ENCODE results near the gene BAG5.
"Not testable (repeated sequence)": the region's sequence is repeated elsewhere in the genome, so short reads cannot be mapped to it uniquely, and the experiment has no call there.

BAG5 gene

DNA sequence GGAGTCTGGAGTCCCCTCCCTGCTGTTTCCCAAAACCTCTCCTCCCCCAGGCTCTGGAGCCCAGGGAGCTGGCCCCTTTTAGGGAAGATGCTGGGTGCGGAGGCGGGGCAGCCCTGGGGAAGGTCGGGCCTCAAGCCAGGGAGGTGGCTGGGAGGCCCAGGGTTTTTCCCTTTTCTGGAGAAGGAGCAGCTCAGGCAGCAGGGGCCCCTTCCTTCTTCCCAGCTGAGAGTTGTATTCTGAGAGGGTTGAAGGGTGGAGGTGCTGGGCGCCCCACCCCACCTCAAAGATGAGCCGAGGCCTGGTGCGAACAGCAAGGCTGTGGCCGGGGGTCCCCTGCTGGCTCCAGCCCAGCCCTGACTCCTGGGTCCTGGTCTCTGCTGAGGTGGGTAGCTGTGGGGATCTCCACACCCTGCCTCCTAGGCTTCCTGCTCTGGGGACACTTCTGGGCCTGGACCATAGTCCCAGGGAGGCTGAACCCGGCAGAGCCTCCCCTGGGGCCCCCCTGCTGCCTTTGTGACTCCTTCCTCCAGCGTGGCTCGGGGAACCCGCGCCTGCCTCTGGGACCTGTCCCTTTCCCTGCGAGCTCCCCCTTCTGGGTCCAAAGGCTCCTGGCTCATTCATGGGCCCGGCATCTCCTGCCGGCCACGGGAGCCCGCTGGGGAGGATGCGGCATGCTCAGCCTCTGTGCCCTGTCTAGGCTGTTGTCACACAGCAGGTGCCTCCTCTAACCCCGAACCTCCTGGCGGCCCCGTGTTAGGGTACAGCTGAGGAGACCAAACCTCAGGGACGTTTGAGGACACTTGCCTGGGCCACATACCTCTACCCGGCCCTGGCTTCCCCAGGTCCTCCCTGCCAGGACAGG lies 29.1 kb downstream of the BAG5 start:
- no peak for DNase-seq

DNA sequence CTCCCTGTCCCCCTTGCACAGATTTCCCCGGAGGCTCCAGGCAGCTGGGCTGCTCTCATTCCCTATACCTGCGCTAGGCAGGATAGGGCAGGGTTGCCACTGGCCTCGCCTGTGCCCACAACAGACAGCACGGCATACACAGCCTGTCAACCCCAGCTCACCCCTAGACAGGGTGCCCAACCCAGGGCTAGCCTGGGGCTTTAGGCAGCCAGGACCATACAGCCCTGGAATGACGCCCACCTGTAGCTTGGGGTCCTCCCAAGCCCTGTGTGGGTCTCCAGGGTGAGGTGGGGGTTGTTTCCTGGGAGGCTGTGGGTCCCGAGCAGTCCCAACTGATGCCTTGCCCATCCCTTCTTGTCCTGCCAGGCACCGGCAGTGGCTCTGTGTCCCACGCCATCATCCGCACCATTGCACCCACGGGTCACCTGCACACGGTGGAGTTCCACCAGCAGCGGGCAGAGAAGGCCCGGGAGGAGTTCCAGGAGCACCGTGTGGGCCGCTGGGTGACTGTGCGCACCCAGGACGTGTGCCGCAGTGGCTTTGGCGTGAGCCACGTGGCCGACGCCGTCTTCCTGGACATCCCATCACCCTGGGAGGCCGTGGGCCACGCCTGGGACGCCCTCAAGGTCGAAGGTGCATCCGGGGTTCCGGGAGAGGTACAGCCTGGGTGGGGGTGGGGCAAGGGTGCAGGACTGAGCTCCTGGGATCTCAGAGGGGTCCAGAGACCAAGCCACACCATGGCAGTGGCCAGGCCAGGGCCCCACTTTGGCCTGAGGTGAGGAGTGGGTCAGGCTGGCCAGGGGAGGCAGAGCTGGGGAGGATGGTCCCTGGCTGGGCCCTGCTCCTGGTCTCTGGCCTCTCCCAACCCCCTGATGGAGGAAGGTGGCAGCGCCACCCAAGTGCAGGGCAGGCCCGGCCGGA lies 30.0 kb downstream of the BAG5 start:
- DNase-seq = no peak

DNA sequence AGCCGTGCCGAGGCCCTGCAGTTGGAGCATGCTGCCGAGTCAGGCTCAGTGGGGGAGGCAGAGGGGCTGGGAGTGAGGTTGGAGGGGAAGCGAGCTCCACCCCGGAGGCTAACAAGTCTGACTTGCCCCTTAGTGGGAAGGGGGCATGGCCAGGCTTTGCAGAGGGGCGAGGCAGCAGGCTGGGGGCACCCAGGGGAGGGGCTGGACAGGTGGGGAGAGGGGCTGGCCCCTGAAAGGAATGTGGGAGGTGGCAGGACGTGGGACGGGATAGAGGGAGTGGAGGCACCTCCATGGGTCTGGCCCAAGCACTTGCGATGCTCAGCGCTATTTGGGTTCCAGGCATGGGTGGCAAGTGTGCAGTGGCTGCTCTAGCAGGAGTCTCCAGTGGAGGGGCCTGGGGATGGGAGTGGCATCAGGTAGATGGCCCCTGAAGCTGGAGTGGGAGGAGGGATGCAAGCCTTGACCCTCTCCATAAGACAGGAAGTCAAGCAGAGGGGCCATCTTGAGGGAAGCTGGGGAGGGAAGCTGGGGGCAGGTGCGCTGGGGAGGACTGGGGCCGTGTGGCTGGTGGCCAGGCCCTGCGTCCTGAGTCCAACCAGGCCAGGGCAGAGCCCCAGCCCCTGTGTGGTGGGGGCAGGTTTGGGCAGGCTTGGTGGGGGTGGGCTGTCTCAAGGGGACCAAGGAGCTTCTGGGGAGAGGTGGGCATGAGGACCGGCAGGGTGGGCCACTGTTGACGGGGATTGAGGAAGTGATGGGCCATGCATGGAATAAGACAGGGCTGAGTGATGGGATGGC lies 30.8 kb downstream of the BAG5 start:
- no peak for DNase-seq

DNA sequence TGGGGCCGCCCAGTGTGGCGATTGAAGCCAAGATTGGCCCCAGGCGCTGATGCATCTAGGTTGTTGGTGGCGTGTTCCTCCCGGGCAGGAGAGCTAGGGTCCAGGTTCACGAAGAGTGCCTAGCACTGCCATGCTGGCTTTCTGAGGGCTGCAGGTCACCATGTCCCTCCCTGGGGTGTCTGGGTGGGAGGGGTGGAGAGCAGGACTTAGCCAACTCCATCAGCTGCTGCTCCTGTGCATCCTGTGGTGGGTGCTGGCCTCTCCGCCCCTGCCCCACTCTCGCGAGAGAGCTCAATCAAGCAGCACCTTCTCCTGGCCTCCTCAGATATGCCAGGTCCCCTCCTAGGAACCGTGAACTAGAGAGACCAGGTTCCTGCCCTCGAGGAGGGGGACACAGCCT lies 31.6 kb downstream of the BAG5 start:
- no peak for DNase-seq

DNA sequence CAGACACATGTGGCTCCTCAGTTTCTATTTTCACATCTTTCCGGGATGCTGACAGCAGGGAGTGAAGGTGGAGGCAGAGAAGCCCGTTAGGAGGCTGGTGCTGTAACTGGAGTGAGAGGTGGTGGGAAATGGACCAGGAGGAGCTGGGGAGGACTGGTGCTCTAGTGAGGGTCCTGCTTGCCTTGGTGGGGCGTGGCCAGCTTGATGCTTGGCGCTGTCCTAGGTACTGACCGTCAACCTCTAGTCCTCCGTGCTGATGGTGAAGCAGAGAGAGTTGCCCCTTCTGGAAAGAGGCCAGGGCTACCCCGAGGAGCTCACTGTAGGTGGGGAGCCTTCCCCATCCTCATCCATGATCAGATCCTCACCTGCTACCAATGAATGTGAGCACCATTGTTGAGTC lies 32.1 kb downstream of the BAG5 start:
- DNase-seq = no peak

DNA sequence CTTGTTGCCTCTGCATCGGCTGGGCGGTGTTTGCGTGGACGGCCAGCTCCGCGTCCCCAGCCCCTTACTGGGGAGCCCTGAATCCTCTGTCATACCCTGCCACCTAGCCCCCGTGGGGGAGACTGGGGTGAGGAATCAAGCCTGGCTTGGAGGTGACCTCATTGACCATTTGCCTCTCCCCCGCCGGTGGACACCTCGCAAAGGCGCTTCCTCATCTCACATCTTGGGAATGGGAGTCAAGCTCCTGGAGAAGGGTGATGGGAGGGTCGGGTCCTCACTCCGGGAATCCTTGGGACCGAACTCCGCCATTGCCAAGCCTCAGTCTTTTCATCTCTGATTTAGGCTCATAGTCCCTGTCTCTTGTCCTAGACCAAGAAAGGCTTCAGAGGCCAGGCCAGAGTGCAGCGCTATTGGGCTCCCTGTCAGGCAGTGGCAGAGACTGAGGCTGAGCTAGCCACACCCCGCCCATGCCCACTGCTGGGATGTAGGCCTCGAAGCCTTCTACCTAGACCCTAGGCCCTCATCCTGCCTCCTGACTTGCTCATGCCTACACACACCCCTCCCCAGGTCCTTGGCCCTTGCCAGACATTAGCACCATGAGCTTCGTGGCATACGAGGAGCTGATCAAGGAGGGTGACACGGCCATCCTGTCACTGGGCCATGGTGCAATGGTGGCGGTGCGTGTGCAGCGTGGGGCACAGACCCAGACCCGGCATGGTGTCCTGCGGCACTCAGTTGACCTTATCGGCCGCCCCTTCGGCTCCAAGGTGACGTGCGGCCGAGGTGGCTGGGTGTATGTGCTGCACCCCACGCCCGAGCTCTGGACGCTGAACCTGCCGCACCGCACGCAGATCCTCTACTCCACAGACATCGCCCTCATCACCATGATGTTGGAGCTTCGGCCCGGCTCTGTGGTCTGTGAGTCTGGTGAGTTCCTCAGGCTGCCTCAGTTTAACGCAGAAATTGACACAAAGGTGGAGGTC lies 32.8 kb downstream of the BAG5 start:
- no peak for DNase-seq

DNA sequence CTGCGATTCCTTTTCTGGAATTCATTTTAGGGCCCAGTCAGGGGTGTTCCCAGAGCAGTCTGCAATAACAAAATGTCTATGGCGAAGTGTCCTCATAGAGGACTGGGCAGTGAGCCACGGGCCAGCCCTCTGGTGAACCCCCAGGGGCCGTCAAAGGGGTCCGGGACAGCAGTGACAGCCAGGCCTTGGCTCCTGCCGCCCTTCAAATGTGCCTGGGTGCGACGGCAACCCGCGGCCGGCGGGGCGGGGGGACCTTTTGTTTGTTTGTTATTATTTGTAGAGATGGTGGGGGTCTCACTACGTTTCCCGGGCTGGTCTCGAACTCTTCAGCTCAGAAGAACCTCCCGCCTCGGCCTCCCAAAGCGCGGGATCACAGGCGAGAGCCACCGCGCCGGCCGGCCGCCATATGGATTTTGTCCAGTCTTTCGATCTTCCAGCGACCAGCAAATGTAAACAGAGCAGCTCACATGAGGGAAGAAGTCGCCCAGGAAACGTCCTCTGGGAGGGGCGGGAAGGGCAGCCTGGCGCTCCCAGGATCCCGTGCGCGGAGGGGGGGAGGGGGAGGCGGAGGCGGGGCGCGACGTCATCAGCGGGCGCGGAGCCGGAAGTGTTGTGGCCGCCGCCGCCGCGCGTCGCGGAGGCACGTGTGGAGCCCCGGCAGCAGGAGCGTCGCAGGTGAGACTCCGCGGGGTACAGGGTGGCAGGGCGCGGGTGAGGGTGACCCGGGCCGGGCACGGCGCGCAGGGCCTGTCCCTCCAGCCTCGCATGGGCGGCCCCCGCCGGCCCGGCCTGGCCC lies 33.7 kb downstream of the BAG5 start, which contains the start of gene TRMT61A:
TSS of gene TRMT61A (plus strand) at position 610 of the 796 bp plus-strand sequence. CDS start 783 bp downstream, outside the sequence.
- peak; percentile 66 for DNase-seq

DNA sequence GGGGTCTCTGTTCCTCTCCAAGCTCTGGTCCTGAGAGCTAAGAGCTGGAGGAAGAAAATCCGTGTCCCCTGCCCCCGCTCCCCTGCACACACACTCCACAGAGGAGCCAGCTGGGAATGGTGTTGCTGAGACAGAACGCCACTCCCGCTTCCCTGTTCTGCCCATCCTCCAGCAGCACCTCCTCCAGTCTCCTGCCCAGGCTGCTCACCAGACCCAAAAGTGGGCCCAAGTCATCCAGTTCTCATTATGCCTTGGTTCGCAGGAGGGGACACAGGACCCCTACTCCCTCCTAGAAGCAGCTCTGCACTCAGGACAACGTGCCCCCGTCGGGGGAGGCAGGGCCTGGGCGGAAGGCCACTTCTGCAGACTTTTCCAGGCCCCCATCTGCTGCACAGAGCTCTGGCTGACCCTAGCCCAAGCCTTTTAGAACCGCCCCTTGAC lies 34.3 kb downstream of the BAG5 start:
- no peak for DNase-seq

DNA sequence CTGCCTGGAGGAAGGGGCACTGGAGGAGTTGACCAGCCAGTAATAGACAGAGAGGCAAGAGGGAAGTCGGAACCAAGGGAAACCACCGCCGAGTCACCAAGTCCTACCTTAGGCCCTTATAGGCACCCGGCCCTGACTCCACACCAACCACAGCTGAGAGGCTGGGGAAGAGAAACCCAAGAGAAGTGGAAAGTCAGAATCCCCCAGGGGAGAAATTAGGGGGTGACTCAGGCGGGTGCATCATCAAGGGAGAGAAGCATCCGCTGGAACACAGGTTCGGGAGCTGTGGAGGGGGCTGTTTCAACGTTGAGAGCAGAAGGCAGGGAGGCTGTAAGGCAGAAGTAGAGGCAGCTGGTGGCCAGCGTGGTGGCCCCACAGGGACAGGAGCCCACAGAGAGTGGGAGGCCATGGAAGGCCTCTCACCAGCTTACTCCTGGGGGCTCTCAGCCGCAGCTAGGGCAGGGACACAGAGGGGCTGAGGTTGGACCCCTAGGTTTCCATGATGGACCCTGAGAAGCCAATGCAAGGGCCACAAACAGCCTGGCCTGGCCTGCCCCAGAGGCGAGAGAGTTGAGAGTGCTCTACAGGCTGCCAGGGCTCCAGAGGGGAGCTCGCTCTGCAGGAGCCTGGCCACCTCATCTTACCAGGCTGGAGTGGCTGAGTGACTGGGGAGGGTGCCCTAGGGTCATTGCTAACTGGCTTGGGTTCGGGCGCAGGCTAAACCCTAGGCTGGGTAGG lies 34.9 kb downstream of the BAG5 start:
- DNase-seq = no peak

DNA sequence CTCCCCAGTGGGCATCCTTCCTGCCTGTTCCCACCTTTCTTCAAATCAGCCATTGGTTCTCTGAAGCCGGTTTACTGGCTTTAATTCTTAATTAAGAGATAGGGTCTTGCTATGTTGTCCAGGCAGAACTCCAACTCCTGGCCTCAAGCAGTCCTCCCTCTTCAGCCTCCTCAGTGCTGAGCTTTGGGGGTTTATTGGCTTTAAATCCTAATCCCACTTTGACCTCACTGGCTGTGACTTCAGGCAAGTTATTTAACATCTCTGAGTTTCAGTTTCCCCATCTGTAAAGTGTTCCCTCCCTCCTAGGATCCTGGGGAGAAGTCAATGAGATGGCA lies 35.6 kb downstream of the BAG5 start:
- DNase-seq = no peak

DNA sequence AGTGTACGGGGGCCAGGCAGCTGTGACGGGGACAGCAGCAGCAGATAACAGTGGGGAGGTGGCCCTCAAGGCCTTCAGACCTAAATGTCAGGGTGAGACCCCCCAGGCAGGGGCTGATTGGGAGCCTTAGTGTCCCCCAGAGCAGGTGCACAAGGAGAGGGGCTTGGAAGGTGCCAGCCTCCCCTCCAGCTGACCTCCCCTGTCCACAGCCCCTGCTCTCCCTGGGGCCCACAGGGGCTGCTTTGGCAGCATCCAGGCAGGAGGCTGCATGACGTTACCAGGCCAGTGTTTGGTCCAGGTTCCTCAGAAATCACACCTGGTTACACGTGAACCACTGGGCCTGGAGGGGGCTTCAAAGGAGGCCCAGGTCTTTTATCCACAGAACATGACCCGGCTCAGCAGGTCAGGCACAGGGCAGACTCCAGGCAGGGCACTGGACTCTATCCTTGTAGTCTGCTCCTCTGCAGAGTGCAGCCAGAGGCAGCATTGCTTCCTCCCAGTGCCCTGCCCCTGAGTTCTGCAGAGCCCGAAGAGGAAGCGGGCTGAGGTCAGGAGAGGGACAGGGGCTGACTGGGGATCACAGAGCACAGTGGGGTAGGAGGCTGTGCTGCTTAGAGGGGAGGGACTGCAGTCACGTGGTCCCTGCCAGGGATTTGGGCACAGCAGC lies 36.1 kb downstream of the BAG5 start:
- no peak for DNase-seq

DNA sequence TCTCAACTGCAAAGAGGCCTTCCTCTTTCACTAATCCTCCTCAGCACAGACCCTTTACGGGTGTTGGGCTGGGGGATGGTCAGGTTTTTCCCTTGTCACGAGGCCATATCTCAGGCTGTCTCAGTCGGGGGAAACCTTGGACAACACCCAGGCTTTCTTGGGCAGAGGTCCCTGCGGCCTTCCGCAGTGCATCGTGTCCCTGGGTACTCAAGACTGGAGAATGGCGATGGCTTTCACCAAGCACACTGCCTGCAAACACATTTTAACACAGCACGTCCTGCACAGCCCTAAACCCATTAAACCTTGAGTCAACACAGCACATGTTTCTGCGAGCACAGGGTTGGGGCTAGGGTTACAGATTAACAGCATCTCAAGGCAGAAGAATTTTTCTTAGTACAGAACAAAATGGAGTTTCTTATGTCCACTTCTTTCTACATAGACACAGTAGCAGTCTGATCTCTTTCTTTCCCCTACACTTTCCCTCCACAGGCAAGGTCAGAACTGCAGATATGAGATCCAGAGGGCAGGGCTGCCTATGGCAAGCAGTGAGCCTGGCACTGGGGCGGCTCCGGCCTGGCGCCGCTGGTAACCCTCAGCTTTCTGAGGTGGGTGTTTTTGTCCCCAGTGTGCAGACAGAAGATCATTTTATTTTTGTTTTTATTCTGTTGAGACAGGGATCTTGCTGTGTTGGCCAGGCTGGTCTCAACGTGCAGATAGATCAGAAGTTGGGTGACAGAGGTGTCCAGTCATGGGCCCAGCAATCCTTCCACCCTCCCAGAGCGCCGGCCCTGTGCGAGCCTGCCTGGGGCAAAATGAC lies 36.8 kb downstream of the BAG5 start:
- not testable (repeated sequence) for DNase-seq

DNA sequence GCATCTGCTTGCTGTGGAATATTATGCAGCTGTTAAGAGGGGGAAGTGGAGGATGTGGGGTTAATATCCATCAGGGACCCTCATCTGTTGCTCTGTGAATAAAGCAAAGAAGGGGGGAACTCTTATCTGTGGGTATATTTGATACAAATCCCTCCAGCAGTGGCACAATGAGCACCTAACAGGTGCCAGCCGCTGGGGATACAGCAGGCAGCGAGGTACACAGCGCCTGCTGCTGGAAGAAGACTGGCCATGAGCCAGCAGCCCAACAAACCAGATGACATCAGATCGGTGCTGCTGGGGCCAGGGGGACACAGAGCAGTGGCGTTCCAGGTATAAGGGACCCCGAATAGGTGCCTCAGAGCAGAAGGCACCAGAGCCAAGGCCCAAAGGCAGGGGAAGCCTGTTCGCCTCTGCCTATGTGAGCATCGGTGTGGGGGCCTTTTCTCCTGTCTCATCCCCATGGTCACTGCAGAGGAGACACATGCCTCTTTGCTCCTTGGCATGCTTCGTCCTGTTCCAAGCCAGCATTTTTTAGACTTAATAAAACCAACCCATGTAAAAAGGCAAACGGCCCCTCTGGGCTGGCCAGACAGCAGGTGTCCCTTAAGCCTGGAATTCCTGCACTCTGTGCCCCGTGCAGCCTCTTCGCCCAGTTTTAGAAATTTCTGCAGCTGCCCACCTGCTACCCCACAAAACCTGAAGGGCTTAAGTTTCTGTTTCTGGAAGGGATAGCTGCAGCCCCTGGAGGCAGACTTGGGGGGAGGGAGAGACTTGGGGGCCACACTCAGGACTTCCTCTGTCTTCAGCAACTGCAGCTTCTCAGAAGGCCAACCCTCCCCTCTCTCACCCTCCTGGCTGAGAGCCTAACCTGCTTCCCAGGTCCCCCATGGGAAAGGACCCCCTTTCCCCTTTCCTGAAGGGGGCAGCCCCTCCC lies 38.2 kb downstream of the BAG5 start:
- no peak for DNase-seq

DNA sequence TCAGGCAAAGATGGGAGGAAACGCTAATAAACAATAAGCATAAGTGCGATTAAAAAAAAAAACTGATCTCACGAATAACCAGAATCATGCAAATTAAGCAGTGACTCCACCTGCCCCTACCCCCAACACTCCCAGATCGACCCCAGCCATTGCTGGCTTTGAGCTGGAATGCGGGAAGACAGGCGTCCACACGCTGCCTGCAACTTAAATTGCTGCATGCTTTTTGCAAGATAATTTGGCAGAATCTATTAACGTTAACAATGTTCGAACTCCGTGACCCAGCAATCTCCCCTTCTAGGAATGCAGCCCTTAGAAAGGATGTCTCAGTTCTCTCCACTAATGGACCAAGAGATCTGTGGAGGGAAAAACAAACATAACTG lies 38.9 kb downstream of the BAG5 start:
- no peak for DNase-seq

DNA sequence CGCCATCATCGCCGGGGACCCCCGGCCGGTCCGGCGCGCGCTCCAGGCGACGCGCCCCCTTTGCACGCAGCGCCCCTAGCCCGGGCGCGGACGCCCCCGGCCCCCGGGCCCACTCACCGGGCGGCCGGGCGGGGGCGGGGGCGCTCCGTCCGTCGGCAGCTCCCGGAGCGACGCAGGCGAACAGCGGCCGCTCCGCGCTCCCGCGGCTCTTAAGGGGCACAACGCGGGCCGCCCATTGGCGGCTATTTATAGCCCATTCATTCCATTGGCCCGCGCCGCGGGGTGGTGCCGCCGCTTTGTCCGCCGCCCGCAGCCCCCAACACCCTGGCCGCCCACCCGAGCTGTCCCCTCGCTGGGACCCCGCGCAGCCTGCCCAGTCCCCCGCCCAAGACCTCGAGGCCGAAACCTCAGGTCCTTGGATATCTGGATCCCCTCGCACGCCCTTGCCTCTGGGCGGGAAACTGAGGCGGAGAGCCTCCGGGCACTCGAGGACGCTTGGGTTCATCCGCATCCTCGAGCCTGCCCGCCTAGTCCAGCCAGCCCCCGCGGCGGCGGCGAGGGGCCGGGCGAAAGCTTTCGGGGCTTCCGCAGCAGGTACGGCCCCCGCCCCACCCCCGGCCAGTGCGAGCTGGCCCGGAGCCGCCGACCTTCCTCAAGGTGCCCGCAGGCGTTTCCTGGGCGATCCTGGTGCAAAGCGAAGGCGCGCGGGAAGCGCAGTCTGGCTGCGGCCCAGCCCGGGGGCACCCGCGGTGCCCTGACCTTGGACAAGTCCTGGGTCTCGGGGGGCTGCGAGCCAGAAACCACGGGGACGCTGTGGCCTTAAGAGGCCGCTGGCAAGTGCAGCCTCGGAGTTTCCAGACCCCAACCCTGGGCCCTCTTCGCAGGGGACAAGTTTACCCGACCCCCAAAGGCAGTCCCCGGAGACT lies 39.5 kb downstream of the BAG5 start, which contains the start of gene CKB:
TSS of gene CKB (minus strand) at position 182 of the 926 bp plus-strand sequence. CDS start 337 bp downstream, outside the sequence.
- no peak for DNase-seq

DNA sequence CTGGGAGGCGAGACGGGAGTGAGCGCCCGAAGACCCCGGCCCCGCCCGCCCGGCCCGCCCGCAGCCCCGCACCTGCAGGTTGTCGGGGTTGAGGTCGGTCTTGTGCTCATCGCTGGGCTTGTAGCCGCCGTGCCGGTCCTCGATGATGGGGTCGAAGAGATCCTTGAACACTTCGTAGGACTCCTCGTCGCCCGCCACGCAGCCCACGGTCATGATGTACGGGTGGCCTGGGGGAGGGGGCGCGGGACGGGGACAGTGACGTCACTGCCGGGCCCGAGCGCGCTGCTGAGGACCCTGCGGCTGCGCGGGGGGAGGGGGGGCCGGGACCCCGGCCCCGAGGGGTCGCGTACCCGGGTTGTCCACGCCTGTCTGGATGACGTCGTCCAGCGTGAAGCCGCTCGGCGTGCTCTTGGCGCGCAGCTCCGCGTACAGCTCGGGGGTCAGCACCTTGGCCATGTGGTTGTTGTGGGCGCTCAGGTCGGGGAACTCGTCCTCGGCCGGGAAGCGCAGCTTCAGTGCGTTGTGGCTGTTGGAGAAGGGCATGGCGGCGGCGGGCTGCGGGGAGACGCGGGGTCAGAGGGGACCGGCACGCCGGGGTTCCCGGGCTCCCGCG lies 40.4 kb downstream of the BAG5 start:
- DNase-seq = no peak

Measured in activated gamma-delta T cell treated with Interleukin-2 at 50 U/mL for 16 hours (primary cell).